Activated CD8-positive, alpha-beta T cell treated with anti-CD3 and anti-CD28 coated beads, Interleukin-2, amount 10 ng/mL, durations not matched to agents 7 days and 5 days (primary cell): Measurements from ENCODE around the gene TGM5. TPM values are rescaled to one million over a fixed set of nuclear protein-coding genes. Genes with fewer than 3 reads are reported as not detected.

ENCODE experiments used
- ATAC-seq: fragments of 150-1000 bp; cut with Tn5 transposase; one replicate; pipeline ENCODE4 v1.10.0; 2021; ENCODE audit warnings: moderate library complexity
- CTCF ChIA-PET: fragments of 350-600 bp; sonication (Branson Sonifier 250); formaldehyde crosslinking; loops from one replicate; lab custom pipeline; 2021; ENCODE audit warnings: antibody characterized with exemption; lab: Charles Lee
- POLR2A ChIA-PET: fragments of 350-600 bp; sonication (Branson Sonifier 250); formaldehyde crosslinking; loops from one replicate; lab custom pipeline; 2021; ENCODE audit warnings: antibody characterized with exemption; lab: Charles Lee
- DNase-seq: peaks from one replicate; pipeline ENCODE4 v3.0.0-alpha.2; 2020
- H3K27ac Mint-ChIP-seq: one replicate; pipeline ENCODE4 v1.8.0; 2021; ENCODE audit warnings: mild to moderate bottlenecking, mixed read lengths
- H3K27me3 Mint-ChIP-seq: one replicate; pipeline ENCODE4 v1.8.0; 2021; ENCODE audit warnings: low read depth, mixed read lengths
- H3K36me3 Mint-ChIP-seq: one replicate; pipeline ENCODE4 v1.8.0; 2021; ENCODE audit warnings: low read depth, mixed read lengths
- H3K4me1 Mint-ChIP-seq: one replicate; pipeline ENCODE4 v1.8.0; 2021; ENCODE audit warnings: low read depth, mixed read lengths
- H3K4me3 Mint-ChIP-seq: one replicate; pipeline ENCODE4 v1.8.0; 2021; ENCODE audit warnings: mild to moderate bottlenecking, mixed read lengths
- H3K9me3 Mint-ChIP-seq: one replicate; pipeline ENCODE4 v1.8.0; 2022; ENCODE audit warnings: mixed read lengths; ENCODE audit not compliant: insufficient read depth
- total RNA-seq, 2 experiments: library from RNA; stranded (reverse); gene quantifications; one replicate each; pipeline ENCODE4 v1.2.3, GENCODE V29; 2021

Gene TGM5
- total RNA-seq, 2 experiments from 2014 or later = 0.31 to 0.37 TPM

GRCh38 chr15:43243020-43243645 lies 23.6 kb downstream of the TGM5 start:
- no peak overlapping the region for H3K27ac Mint-ChIP-seq

GRCh38 chr15:43242616-43243015 lies 24.1 kb downstream of the TGM5 start:
- Mint-ChIP-seq H3K36me3 (no peaks in the 10 kb centered on the region), H3K27ac (no peak overlapping the region), H3K9me3 (no peaks in the 10 kb centered on the region), H3K27me3 (peaks cover 3% of the 10 kb centered on the region), H3K4me1 (peaks cover 50% of the 10 kb centered on the region), H3K4me3 (no peak overlapping the region)
- ChIA-PET CTCF (interaction anchor here (4.3 to 4.6 kb wide), 2 partner anchors 17 to 43 kb away, joined by 16 to 24 read pairs; no protein-coding TSS in a partner anchor), POLR2A (no interaction called here)
- DNase-seq = no peak
- no peak for ATAC-seq

More at GRCh38 chr15:43243020-43243645, 23.6 kb downstream of the TGM5 start:
- Mint-ChIP-seq H3K36me3 (no peaks in the 10 kb centered on the region), H3K27me3 (peaks cover 3% of the 10 kb centered on the region), H3K4me3 (no peak overlapping the region), H3K9me3 (no peaks in the 10 kb centered on the region), H3K4me1 (peaks cover 45% of the 10 kb centered on the region)
- DNase-seq (no peak), ATAC-seq (no peak)
- CTCF ChIA-PET = interaction anchor here (1.3 to 4.6 kb wide), 3 partner anchors 10 to 42 kb away, joined by 3 to 24 read pairs (median 16); no protein-coding TSS in a partner anchor
- POLR2A ChIA-PET = interaction anchor here (0.5 kb wide), 1 partner anchor 146 kb away, joined by 4 read pairs; no protein-coding TSS in a partner anchor

- Mint-ChIP-seq H3K4me1 (peaks cover 55% of the 10 kb centered on the region), H3K9me3 (no peaks in the 10 kb centered on the region), H3K27ac (no peak overlapping the region), H3K36me3 (no peaks in the 10 kb centered on the region), H3K27me3 (no peaks in the 10 kb centered on the region), H3K4me3 (no peak overlapping the region)
- DNase-seq (no peak), ATAC-seq (no peak)
- CTCF ChIA-PET = interaction anchor here (4.6 kb wide), 1 partner anchor 16 kb away, joined by 24 read pairs; no protein-coding TSS in a partner anchor
- POLR2A ChIA-PET = no interaction called here
These were observed 25.6 kb downstream of the TGM5 start for GRCh38 chr15:43241100-43241499.

- Mint-ChIP-seq H3K9me3 (no peaks in the 10 kb centered on the region), H3K36me3 (no peaks in the 10 kb centered on the region), H3K27ac (peak overlapping the region; percentile 80), H3K4me1 (peaks cover 57% of the 10 kb centered on the region), H3K4me3 (peak overlapping the region; percentile 19), H3K27me3 (no peaks in the 10 kb centered on the region)
- CTCF ChIA-PET = interaction anchor here (1.8 to 4.6 kb wide), 3 partner anchors 8 to 15 kb away, joined by 5 to 24 read pairs (median 8); no protein-coding TSS in a partner anchor
- POLR2A ChIA-PET = no interaction called here
- DNase-seq (peak; percentile 64), ATAC-seq (peak; percentile 77)
These were observed 26.8 kb downstream of the TGM5 start for GRCh38 chr15:43239732-43240491.

- ChIA-PET POLR2A (no interaction called here), CTCF (interaction anchor here (1.8 to 1.9 kb wide), 2 partner anchors 9 to 10 kb away, joined by 5 to 8 read pairs; no protein-coding TSS in a partner anchor)
- no peak overlapping the region for H3K4me3 Mint-ChIP-seq
- peak overlapping the region; percentile 80 for H3K27ac Mint-ChIP-seq
- no peak for ATAC-seq
- DNase-seq = no peak
- H3K4me1 Mint-ChIP-seq = peaks cover 55% of the 10 kb centered on the region
- no peaks in the 10 kb centered on the region for H3K27me3 Mint-ChIP-seq
- H3K36me3 Mint-ChIP-seq = no peaks in the 10 kb centered on the region
- no peaks in the 10 kb centered on the region for H3K9me3 Mint-ChIP-seq
These were observed 28.0 kb downstream of the TGM5 start for GRCh38 chr15:43238671-43239131.

- Mint-ChIP-seq H3K4me3 (no peak overlapping the region), H3K9me3 (no peaks in the 10 kb centered on the region), H3K4me1 (peaks cover 59% of the 10 kb centered on the region), H3K27ac (peak overlapping the region; percentile 51), H3K27me3 (no peaks in the 10 kb centered on the region), H3K36me3 (no peaks in the 10 kb centered on the region)
- DNase-seq (no peak), ATAC-seq (no peak)
- ChIA-PET CTCF (interaction anchor here (1.9 to 3.5 kb wide), 3 partner anchors 10 to 47 kb away, joined by 8 to 17 read pairs (median 13); no protein-coding TSS in a partner anchor), POLR2A (no interaction called here)
These were observed 28.8 kb downstream of the TGM5 start for GRCh38 chr15:43237842-43238470.

GRCh38 chr15:43235536-43235935 lies 31.2 kb downstream of the TGM5 start:
- Mint-ChIP-seq H3K4me3 (no peak overlapping the region), H3K36me3 (no peaks in the 10 kb centered on the region), H3K27me3 (no peaks in the 10 kb centered on the region), H3K27ac (no peak overlapping the region), H3K9me3 (no peaks in the 10 kb centered on the region), H3K4me1 (peaks cover 55% of the 10 kb centered on the region)
- ChIA-PET CTCF (interaction anchor here (3.3 to 3.5 kb wide), 2 partner anchors 10 to 50 kb away, joined by 13 to 17 read pairs; no protein-coding TSS in a partner anchor), POLR2A (no interaction called here)
- no peak for ATAC-seq
- DNase-seq = no peak

- ATAC-seq (no peak), DNase-seq (no peak)
- POLR2A ChIA-PET = interaction anchor here (0.5 kb wide), 1 partner anchor 15 kb away, joined by 3 read pairs; no protein-coding TSS in a partner anchor
- no peak overlapping the region for H3K27ac Mint-ChIP-seq
- peaks cover 26% of the 10 kb centered on the region for H3K4me1 Mint-ChIP-seq
- H3K36me3 Mint-ChIP-seq = no peaks in the 10 kb centered on the region
- CTCF ChIA-PET = interaction anchor here (0.8 to 13.2 kb wide), 7 partner anchors 13 to 52 kb away, joined by 3 to 274 read pairs (median 3); partner anchors contain the start of gene TGM5
- peaks cover 7% of the 10 kb centered on the region for H3K27me3 Mint-ChIP-seq
- no peak overlapping the region for H3K4me3 Mint-ChIP-seq
- H3K9me3 Mint-ChIP-seq = no peaks in the 10 kb centered on the region
These were observed 34.3 kb downstream of the TGM5 start for GRCh38 chr15:43232289-43232874.

- Mint-ChIP-seq H3K4me3 (no peak overlapping the region), H3K9me3 (no peaks in the 10 kb centered on the region), H3K27me3 (peaks cover 7% of the 10 kb centered on the region), H3K4me1 (peaks cover 17% of the 10 kb centered on the region), H3K36me3 (no peaks in the 10 kb centered on the region), H3K27ac (no peak overlapping the region)
- CTCF ChIA-PET = interaction anchor here (0.9 to 13.2 kb wide), 3 partner anchors 18 to 54 kb away, joined by 3 to 274 read pairs (median 25); partner anchors contain the start of gene TGM5
- DNase-seq (no peak), ATAC-seq (no peak)
- POLR2A ChIA-PET = interaction anchor here (0.6 kb wide), 1 partner anchor 35 kb away, joined by 3 read pairs; no protein-coding TSS in a partner anchor
These were observed 36.0 kb downstream of the TGM5 start for GRCh38 chr15:43230640-43231115.

- ATAC-seq (no peak), DNase-seq (no peak)
- Mint-ChIP-seq H3K9me3 (no peaks in the 10 kb centered on the region), H3K4me1 (peaks cover 19% of the 10 kb centered on the region), H3K4me3 (no peak overlapping the region), H3K27me3 (peaks cover 7% of the 10 kb centered on the region), H3K36me3 (no peaks in the 10 kb centered on the region), H3K27ac (no peak overlapping the region)
- ChIA-PET POLR2A (interaction anchor here (0.6 kb wide), 1 partner anchor 36 kb away, joined by 3 read pairs; no protein-coding TSS in a partner anchor), CTCF (interaction anchor here (0.9 to 13.2 kb wide), 6 partner anchors 9 to 54 kb away, joined by 3 to 274 read pairs (median 6); partner anchors contain the start of gene TGM5)
These were observed 36.8 kb downstream of the TGM5 start for GRCh38 chr15:43229977-43230376.
